Keratinocyte (primary cell): ENCODE results near the gene TRIM47.

Experiments used
- EZH2 ChIP-seq: IDR thresholded peaks from one replicate; pipeline ENCODE4 v1.6.1; 2012; ENCODE audit warnings: inconsistent platforms, mild to moderate bottlenecking, low read length, moderate library complexity
- TF ChIP-seq, protein P1 (sequence below), 3 experiments: IDR thresholded peaks in 1 of 3; conservative IDR thresholded peaks in 1 of 3; optimal IDR thresholded peaks in 1 of 3; 2 replicates in 2 of 3; 3 replicates in 1 of 3; pipeline versions ENCODE3 to v1.5.1; 2011; ENCODE audit warnings: low read length in 3 of 3, mild to moderate bottlenecking in 3 of 3, moderate library complexity in 2 of 3, control low read depth in 1 of 3, inconsistent platforms in 1 of 3; ENCODE audit not compliant: insufficient read depth in 2 of 3; ENCODE audit errors: extremely low read depth in 1 of 3

DNA sequence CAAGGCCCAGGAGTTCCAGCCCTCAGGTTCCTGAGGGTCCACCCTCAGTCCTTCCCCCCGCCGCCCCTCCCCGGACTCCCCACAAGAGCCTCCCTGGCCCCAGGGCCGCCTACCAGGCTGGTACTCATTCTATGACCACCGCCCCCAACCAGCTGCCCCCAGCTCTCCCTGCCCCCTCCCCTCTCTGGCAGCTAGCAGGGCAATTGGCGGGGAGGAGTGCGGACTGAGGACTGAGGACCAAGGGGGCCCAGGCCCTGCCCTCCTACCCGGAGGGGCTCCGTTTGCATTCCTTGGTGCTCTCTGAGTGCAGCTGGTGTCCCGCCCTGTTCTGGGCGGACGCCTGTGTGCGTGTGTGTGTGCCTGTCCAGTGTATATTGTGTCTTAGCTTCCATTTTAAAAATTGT is 53.2 kb downstream of the TRIM47 start:
- TF ChIP-seq, protein P1, sequence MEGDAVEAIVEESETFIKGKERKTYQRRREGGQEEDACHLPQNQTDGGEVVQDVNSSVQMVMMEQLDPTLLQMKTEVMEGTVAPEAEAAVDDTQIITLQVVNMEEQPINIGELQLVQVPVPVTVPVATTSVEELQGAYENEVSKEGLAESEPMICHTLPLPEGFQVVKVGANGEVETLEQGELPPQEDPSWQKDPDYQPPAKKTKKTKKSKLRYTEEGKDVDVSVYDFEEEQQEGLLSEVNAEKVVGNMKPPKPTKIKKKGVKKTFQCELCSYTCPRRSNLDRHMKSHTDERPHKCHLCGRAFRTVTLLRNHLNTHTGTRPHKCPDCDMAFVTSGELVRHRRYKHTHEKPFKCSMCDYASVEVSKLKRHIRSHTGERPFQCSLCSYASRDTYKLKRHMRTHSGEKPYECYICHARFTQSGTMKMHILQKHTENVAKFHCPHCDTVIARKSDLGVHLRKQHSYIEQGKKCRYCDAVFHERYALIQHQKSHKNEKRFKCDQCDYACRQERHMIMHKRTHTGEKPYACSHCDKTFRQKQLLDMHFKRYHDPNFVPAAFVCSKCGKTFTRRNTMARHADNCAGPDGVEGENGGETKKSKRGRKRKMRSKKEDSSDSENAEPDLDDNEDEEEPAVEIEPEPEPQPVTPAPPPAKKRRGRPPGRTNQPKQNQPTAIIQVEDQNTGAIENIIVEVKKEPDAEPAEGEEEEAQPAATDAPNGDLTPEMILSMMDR (optimal IDR thresholded peaks at IDR 0.05 in 1 of 3, IDR thresholded peaks at IDR 0.05 in 1 of 3, conservative IDR thresholded peaks at IDR 0.05 in 1 of 3; ENCODE audit: extremely low read depth in 1 of 3, insufficient read depth in 2 of 3, low read length in 3 of 3) = no peak
- TF ChIP-seq EZH2 = no peak
